PC-3 (cell line): ENCODE measurements around the gene USP22. TPM values are rescaled to one million over a fixed set of nuclear protein-coding genes. Genes with fewer than 3 reads are reported as not detected.

ENCODE experiments used
- ATAC-seq: fragments of 200-7000 bp; cut with Tn5 transposase; 2 replicates; pipeline ENCODE4 v1.9.1; 2020; ENCODE audit warnings: mild to moderate bottlenecking, moderate library complexity
- BruUV-seq: library from RNA; stranded (reverse); fragments of 400-500 nt; replicated peaks from 2 replicates; lab custom pipeline; 2021; lab: Mats Ljungman, UMichigan
- CTCF ChIA-PET: fragments of 300-600 bp; sonication (Branson Sonifier 250); formaldehyde crosslinking; loops from one replicate; lab custom pipeline; 2022; ENCODE audit warnings: antibody characterized with exemption; lab: Charles Lee
- POLR2A ChIA-PET: fragments of 300-600 bp; sonication (Branson Sonifier 250); formaldehyde crosslinking; loops from one replicate; lab custom pipeline; 2022; ENCODE audit warnings: antibody characterized with exemption; ENCODE audit not compliant: unreplicated experiment; lab: Charles Lee
- DNase-seq: peaks from one replicate; pipeline ENCODE4 v3.0.0-alpha.2; 2015
- H2AFZ ChIP-seq: fragments of 300-600 bp; sonication (generic); 2 replicates; pipeline ENCODE4 v1.6.0; 2016; ENCODE audit warnings: antibody characterized with exemption, low read length
- H3F3A ChIP-seq: fragments of 300-600 bp; sonication (generic); one replicate; pipeline ENCODE4 v1.6.0; 2017; ENCODE audit warnings: antibody characterized with exemption, low read length, control low read depth, mild to moderate bottlenecking; ENCODE audit not compliant: unreplicated experiment
- H3K27ac ChIP-seq: fragments of 300-600 bp; sonication (generic); 2 replicates; pipeline ENCODE4 v1.5.1; 2016; ENCODE audit warnings: mild to moderate bottlenecking, low read length
- H3K27me3 ChIP-seq: fragments of 300-600 bp; sonication (generic); 2 replicates; pipeline ENCODE4 v1.6.1; 2016; ENCODE audit warnings: low read length, mixed read lengths
- H3K36me3 ChIP-seq: fragments of 300-600 bp; sonication (generic); 2 replicates; pipeline ENCODE4 v1.6.1; 2016; ENCODE audit warnings: low read depth, mixed run types, low read length, mixed read lengths
- H3K4me1 ChIP-seq: fragments of 300-600 bp; sonication (generic); 2 replicates; pipeline ENCODE4 v1.5.1; 2016; ENCODE audit warnings: low read length; ENCODE audit not compliant: insufficient read depth
- H3K4me2 ChIP-seq: fragments of 300-600 bp; sonication (generic); 2 replicates; pipeline ENCODE4 v1.6.0; 2016; ENCODE audit warnings: low read length
- H3K4me3 ChIP-seq: fragments of 300-600 bp; sonication (generic); 2 replicates; pipeline ENCODE4 v1.5.1; 2016; ENCODE audit warnings: mild to moderate bottlenecking, low read length, mixed read lengths
- H3K79me2 ChIP-seq: fragments of 300-600 bp; sonication (generic); 2 replicates; pipeline ENCODE4 v1.6.1; 2017; ENCODE audit warnings: low read length, mixed read lengths
- H3K9ac ChIP-seq: fragments of 300-600 bp; sonication (generic); 2 replicates; pipeline ENCODE4 v1.6.0; 2016; ENCODE audit warnings: mild to moderate bottlenecking, low read length
- H3K9me2 ChIP-seq: fragments of 300-600 bp; sonication (generic); replicated peaks from 2 replicates; pipeline ENCODE4 v1.6.1; 2016; ENCODE audit warnings: mixed run types, low read length, mixed read lengths
- H3K9me3 ChIP-seq: fragments of 300-600 bp; sonication (generic); 2 replicates; pipeline ENCODE4 v1.6.1; 2016; ENCODE audit warnings: low read length, mixed read lengths
- H4K20me1 ChIP-seq: fragments of 300-600 bp; sonication (generic); 2 replicates; pipeline ENCODE4 v1.6.1; 2016; ENCODE audit warnings: low read length, mixed read lengths
- EZH2 ChIP-seq: fragments of 300-600 bp; sonication (generic); IDR thresholded peaks from one replicate; pipeline ENCODE4 v1.6.1; 2017; ENCODE audit warnings: antibody characterized with exemption, mild to moderate bottlenecking, low read length; ENCODE audit not compliant: unreplicated experiment
- EZH2phosphoT487 ChIP-seq: fragments of 300-600 bp; sonication (generic); IDR thresholded peaks from 2 replicates; pipeline ENCODE4 v1.6.1; 2018; ENCODE audit warnings: mild to moderate bottlenecking, antibody characterized with exemption, low read length, borderline replicate concordance
- intact Hi-C: fragments of 100-400 bp; cut with micrococcal nuclease; formaldehyde crosslinking; loops from 2 replicates; pipeline ENCODE4 v1.9.0; 2023
- total RNA-seq: library from RNA; depleted of rRNA; stranded (reverse); fragments of >200 nt; gene quantifications from 2 replicates; pipeline ENCODE4 v1.2.3, GENCODE V29; 2014
- TF ChIP-seq, protein P1 (sequence below): fragments of 300-600 bp; sonication (generic); conservative IDR thresholded peaks from 2 replicates; pipeline ENCODE4 v1.5.1; 2017; ENCODE audit warnings: antibody characterized with exemption, low read depth, mild to moderate bottlenecking, low read length

USP22 gene
- total RNA-seq, 1 experiment from 2014 or later, result 188 TPM

DNA sequence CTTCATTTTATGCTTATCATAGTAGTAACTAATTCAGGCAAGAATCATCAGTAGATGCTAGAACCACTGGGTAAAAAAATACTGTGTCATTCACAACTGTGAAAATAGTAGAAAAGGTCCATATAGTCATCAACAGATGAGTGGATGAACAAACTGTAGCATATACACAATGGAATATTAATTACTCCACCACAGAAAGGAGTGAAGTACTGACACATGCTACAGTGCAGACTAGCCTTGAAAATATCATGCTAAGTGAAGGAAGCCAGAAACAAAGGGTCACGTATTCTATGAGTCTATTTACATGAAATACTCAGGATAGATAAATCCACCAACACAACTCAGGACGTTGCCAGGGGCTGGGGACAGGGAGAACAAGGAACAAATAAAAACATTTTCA is 13.3 kb downstream of the USP22 start:
- DNase-seq (no peak), ATAC-seq (no peak)
- no peak overlapping the region for H3K27ac ChIP-seq
- no peaks in the 10 kb centered on the region for H3K9me3 ChIP-seq
- H3K36me3 ChIP-seq, result peaks cover 52% of the 10 kb centered on the region
- TF ChIP-seq, protein P1, sequence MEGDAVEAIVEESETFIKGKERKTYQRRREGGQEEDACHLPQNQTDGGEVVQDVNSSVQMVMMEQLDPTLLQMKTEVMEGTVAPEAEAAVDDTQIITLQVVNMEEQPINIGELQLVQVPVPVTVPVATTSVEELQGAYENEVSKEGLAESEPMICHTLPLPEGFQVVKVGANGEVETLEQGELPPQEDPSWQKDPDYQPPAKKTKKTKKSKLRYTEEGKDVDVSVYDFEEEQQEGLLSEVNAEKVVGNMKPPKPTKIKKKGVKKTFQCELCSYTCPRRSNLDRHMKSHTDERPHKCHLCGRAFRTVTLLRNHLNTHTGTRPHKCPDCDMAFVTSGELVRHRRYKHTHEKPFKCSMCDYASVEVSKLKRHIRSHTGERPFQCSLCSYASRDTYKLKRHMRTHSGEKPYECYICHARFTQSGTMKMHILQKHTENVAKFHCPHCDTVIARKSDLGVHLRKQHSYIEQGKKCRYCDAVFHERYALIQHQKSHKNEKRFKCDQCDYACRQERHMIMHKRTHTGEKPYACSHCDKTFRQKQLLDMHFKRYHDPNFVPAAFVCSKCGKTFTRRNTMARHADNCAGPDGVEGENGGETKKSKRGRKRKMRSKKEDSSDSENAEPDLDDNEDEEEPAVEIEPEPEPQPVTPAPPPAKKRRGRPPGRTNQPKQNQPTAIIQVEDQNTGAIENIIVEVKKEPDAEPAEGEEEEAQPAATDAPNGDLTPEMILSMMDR, result no peak
- TF ChIP-seq EZH2 (no peak), EZH2phosphoT487 (no peak)
- H3F3A ChIP-seq, result no peaks in the 10 kb centered on the region
- H3K4me1 ChIP-seq, result peaks cover 13% of the 10 kb centered on the region; the same call in 1 of the 2 replicates
- H3K4me3 ChIP-seq, result no peak overlapping the region
- H3K79me2 ChIP-seq, result peaks cover 100% of the 10 kb centered on the region
- H2AFZ ChIP-seq, result no peak overlapping the region
- intact Hi-C loops, result no loop called here
- no peaks in the 10 kb centered on the region for H3K27me3 ChIP-seq
- H3K9me2 ChIP-seq, result no peaks in the 10 kb centered on the region
- POLR2A ChIA-PET, result no interaction called here
- no TSS peak for BruUV-seq
- H3K4me2 ChIP-seq, result 0 out of 2 replicates have a peak overlapping the region, but pooled peaks have one; percentile 9
- CTCF ChIA-PET, result no interaction called here
- H3K9ac ChIP-seq, result no peak overlapping the region
- H4K20me1 ChIP-seq, result peaks cover 92% of the 10 kb centered on the region

DNA sequence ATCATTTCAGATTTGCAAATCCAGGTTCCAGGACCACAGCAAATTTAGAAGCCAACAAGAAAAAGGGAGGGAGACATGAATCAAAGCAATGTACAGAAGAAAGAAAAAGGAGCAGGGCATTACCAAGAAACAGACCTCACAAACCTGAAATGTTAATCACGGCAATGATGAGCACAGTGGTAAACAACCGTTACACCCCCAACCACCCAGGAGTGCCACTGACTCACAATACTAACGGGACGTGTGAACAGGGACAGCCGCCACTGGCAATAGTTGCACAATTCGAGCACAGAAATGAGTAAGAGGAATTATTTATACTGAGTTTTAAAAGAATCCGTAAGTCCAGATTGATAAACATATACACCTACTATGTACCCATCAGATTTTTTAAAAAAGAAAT is 13.8 kb downstream of the USP22 start:
- POLR2A ChIA-PET, result no interaction called here
- peaks cover 54% of the 10 kb centered on the region for H3K36me3 ChIP-seq

DNA sequence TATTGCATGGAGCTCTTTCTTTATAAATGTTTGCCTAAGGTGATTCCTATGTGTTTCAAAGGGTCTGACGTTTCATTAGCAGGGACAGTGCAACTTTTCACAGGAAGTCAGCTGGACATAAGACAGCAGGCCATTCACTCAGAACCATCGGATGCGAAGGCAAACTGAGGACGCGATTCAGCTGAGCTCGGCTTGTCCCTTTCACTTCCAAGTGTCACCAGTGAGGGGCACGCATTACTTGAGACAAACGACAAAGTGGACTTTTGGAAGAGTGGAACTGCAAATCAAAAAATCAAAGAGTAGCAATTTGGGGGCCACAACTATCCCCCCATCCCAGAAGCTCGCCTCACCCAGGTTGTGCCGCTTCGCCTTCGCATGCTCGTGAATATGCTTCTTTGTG is 14.6 kb downstream of the USP22 start:
- Histone ChIP-seq H3K9ac (no peak overlapping the region), H3K27me3 (no peaks in the 10 kb centered on the region), H3K4me1 (peaks cover 13% of the 10 kb centered on the region; the same call in 1 of the 2 replicates), H3K9me2 (no peaks in the 10 kb centered on the region), H3K4me2 (no peak overlapping the region), H3K9me3 (no peaks in the 10 kb centered on the region), H3K27ac (no peak overlapping the region), H3K79me2 (peaks cover 100% of the 10 kb centered on the region), H2AFZ (no peak overlapping the region), H3F3A (no peaks in the 10 kb centered on the region), H3K4me3 (no peak overlapping the region), H3K36me3 (peaks cover 60% of the 10 kb centered on the region), H4K20me1 (peaks cover 93% of the 10 kb centered on the region)
- BruUV-seq, result no TSS peak
- intact Hi-C loops, result no loop called here
- CTCF ChIA-PET, result no interaction called here
- TF ChIP-seq, protein P1, result no peak
- TF ChIP-seq EZH2phosphoT487, result no peak
- TF ChIP-seq EZH2, result no peak
- ATAC-seq (no peak), DNase-seq (no peak)
- POLR2A ChIA-PET, result no interaction called here

More for the DNA sequence above, 13.8 kb downstream of the USP22 start:
- Histone ChIP-seq H3K9me2 (no peaks in the 10 kb centered on the region), H2AFZ (no peak overlapping the region), H3K27ac (no peak overlapping the region), H3K9me3 (no peaks in the 10 kb centered on the region), H3K79me2 (peaks cover 100% of the 10 kb centered on the region), H3K4me1 (peaks cover 13% of the 10 kb centered on the region; the same call in 1 of the 2 replicates), H3K27me3 (no peaks in the 10 kb centered on the region), H3K4me2 (0 out of 2 replicates have a peak overlapping the region, but pooled peaks have one; percentile 9), H3F3A (no peaks in the 10 kb centered on the region), H4K20me1 (peaks cover 92% of the 10 kb centered on the region), H3K4me3 (no peak overlapping the region), H3K9ac (no peak overlapping the region)
- TF ChIP-seq EZH2phosphoT487 (no peak), EZH2 (no peak)
- TF ChIP-seq, protein P1, result no peak
- no TSS peak for BruUV-seq
- peak; percentile 56 for DNase-seq
- CTCF ChIA-PET, result no interaction called here
- ATAC-seq, result peak; percentile 31; the same call in 1 of the 2 replicates
- intact Hi-C loops, result no loop called here
